GM21360 (cell line): ENCODE results near the gene MARCHF10.

ENCODE experiments used
- ATAC-seq: cut with Tn5 transposase; IDR thresholded peaks from one replicate; pipeline ENCODE4 v1.9.1; 2021; ENCODE audit warnings: mild to moderate bottlenecking, moderate library complexity; ENCODE audit not compliant: unreplicated experiment

MARCHF10 gene

DNA sequence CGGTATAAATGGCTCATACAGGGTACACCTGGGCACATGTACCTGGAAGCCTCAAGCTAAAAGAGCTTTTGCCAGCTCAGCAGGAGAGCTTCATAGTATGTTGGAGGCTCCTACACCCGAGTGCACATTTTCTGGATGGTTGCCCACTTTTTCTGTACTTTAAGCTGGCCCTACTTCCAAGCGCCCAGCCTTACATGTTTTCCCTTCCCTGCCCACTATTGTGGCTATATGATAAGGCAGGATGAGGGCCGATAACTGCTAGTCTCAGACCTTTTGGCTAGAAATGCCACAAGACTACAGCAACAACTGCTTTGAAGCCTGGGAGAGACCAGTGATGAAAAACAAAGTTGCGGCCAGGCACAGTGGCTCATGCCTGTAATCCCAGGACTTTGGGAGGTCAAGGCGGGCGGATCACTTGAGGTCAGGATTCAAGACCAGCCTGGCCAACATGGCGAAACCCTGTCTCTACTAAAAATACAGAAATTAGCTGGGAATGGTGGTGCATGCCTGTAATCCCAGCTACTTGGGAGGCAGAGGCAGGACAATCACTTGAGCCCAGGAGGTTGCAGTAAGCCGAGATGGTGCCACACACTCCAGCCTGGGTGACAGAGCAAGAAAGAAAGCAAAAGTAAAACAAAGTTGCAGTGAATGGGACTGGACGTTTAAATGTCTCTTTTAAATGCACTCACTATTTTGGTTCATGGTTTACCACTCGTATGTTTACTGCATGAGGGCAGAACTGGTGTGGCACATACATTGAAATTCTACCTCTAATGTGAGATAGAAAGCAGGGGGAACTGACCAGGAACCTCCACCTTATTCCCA, 14.2 kb upstream of the MARCHF10 start:
- ATAC-seq = no peak

DNA sequence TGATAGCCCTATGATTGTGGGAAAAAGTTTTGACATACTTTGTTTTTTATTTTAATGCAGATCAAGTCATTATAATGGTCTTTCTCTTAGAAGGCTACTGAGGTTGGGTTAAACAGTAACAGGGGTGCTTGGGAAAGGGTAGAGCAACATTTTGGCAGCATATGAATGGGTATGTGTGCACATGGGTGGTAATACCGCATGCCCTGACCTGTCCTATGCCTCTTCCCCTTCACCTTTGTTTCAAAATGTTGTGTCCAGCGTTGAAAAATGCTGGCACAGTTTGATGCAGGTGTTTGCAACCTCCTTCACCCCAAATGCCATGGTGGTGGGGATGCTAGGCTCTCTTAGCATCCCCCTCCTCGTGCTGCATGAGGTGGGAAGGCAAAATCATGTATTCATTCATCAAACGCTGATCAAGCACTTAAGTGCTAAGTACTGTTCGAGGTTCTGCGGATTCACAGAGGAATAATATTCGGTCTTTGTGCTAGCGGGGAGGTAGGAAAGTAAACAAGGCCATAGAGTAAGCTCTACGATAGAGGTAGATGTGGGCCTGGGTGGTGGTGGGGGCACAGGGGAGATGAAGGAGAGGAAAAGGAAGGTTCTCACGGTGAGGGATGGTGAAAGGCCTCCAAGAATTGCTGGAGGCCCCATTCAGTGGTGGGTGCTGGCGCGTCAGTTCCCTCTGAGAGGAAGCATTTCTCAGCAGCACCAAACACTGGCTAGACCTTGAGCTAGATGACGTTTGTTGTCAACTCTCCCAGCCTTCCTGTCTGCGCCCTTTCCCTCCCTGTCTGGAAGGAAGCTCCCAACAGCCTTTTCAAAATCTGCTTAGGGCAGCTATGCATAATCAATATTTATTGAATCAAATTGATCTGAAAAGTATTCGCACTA, 13.3 kb upstream of the MARCHF10 start:
- no peak for ATAC-seq

DNA sequence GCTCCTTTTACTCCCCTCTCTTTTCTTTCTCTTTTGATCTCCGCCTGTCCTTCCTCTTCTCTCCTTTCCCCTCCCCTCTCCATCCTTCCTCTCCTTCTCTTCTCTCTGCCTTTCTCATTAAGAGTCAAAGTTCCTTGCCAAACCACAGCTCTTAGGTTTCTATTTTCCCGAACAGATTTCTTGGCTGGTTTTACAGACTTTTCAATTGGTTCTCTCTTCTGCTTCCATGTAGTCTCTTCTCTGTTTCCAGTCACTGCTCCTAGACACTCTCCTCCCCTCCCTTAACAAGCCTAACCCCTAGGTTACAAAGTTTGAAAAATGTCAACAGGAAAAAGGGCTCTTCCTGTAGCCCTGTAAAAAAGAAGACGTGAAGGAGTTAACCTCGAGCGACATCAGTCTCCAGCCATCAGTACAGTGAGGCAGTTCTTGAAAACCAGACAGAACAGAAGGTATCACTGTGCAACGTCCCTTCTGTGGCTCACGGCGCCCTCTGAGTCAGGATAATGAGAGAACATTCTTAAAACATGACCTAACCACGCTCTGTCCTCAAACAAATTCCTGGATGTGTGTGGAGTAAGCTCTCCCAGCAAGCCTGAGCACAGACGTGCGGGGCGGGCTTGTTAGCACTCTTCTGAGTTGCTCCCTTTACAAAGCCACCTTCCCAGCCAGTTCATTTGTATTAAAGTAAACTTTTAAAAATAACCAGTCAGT, 11.6 kb upstream of the MARCHF10 start:
- no peak for ATAC-seq

DNA sequence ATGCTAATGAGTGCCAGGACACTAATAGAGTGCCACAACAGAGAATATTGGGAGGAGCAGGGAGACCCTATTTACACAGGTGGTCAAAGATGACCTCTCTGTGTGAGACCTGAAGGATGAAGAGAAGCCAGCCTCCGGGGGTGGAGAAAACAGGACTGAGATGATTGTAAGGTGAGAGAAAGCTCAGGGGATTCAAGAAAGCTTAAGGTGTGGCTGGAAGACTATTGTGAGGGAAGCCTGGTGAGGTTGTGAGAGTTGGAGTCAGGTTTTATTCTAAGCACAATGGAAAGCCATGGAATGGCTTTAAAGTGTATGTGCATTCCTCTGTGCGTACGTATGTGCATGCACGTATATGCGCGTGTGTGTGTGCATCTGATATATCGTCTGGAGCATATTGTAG, 10.4 kb upstream of the MARCHF10 start:
- ATAC-seq = no peak

DNA sequence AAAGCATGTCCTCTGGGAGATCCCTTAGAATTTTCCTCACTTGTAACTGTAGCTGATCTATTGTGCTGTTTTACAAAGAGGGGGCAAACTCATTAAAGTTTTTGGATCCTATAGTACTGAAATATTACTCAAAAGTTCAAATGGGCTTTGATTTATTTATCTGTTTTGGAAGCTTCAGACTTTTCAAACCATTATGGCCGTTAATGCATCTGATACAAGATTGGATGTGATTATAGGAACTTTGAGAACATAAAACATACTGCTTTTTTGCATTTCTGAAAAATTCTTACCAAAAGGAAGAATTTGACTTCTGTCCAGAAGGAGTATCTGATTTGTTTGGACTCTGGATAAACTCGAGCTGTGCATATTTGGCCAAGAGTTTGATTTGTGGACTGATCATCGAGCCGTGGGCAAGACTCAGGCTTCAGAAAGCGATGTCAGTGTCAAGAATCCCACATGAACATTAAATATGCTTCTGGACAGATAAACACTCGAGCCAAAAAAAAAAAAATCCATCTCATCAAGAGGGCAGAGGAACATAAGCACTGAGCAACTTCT, 8.2 kb upstream of the MARCHF10 start:
- ATAC-seq = no peak

DNA sequence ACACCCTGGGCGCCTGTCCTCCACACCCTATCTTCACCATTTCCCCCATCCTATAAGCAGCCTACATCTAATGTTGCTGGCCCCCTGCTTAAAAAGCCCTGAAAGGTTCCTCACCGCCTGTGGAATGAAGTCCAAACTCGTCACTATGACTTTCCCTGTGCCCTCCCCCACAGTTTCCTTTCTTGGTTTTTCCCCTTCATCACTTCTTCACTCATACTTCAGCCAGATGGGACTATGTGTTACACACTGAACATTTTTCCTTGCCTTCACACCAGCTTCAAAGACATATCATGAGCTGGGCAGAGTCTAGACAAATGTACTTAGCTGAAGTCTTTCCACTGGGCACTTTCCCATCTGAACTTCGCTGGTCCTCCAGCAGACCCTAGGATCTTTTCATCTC, 1.5 kb upstream of the MARCHF10 start:
- no peak for ATAC-seq

DNA sequence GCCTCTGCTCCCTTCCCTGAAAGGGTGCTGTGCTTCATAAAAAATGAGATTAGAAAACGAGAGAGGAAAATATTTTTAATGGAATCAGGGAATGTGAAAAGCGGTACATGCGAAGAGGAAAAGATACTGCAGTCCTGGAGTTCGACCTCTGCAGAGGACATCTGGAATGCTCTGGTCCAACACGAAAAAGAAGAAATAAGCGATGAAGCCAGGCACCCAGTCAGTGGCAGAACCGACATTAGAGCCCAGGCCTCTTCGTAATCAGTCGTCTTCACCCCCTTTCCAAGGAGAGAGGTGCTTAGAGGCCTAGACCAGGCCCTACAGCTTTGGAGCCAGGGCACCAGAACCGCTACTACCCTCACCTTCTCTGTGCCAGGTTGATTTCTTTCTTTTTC, 459 bp upstream of the MARCHF10 start:
- ATAC-seq = no peak

DNA sequence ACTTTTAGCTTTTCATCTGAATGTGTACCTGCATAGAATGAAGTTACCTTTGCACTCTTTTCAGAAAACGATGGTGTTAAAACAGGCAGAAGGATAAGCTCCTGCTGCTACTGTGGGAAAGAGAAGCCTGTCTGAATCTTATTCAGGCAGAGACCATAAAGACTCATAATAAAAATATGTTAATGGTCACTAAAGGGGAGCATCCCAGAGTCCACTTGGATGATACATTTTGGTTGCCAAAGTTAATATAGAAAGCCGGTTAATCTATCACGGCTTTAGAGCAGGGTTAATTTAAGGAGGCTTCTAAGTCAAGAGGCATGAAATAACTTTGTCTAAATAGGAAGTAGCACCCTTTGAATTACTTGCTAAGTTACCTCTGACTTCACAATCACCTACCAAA, 2.9 kb downstream of the MARCHF10 start:
- no peak for ATAC-seq

DNA sequence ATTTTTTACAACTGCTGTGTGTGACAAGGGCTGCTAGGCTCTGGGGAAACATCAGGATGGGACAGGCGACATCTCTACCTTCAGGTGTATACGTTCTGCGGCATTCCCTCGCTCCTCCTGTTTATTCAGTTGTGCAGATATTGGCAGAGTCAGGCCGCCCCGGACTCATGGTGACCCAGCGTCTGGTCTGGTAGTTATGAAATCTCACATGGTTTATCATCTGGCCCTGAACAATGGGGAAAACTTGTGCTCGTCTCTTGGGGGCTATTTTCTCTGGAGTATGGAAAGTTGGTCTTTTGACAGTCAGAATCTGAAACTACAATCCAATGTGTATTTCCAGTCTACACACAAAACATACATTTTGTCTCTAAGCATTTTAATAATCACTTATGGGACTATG, 3.3 kb downstream of the MARCHF10 start:
- no peak for ATAC-seq

DNA sequence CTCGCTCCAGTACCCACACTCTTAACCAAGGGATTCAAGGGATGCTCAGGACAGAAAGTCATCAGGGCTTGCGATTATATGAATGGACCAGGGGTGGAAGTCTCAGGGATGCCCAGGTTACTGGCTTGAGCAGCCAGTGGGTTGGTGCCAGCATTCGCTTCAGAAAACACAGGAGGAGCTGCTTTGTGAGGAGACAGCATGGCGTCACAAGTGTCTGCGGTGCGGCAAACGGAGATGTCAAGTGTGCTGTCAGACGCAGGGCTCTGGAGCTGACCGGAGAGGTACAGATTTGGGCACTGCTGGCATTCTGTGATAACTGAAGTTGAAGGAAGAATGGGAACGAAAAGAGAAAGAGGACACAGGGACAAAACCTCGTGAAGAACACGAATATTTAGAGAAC, 4.1 kb downstream of the MARCHF10 start:
- no peak for ATAC-seq

DNA sequence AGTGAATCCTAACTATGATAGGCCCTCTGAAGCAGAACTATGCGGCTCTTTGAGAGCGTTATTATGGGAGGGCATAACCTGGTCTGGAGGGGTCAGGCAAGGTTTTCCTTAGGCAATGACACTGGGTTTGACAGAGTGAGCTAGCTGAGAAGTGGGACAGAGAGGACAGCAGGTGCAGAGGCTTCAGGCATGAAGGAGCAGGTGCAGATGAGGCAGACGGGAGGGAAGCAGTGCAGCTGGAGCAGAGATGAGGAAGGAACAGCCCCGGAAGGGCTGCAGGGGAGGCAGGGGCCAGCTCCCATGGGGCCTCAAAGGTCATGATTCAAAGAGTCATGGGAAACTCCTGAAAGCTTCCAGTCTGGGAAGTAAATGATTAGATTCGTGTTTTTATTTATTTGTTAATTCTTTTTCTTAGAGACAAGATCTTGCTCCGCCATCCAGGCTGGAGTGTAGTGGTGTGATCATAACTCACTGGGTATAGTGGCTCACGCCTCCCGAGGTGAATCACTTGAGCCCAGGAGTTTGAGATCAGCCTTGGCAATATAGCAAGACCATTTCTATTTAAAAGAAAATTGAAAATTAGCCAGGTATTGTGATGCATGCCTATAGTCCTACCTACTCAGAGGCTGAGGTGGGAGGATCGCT, 5.4 kb downstream of the MARCHF10 start:
- ATAC-seq = no peak

DNA sequence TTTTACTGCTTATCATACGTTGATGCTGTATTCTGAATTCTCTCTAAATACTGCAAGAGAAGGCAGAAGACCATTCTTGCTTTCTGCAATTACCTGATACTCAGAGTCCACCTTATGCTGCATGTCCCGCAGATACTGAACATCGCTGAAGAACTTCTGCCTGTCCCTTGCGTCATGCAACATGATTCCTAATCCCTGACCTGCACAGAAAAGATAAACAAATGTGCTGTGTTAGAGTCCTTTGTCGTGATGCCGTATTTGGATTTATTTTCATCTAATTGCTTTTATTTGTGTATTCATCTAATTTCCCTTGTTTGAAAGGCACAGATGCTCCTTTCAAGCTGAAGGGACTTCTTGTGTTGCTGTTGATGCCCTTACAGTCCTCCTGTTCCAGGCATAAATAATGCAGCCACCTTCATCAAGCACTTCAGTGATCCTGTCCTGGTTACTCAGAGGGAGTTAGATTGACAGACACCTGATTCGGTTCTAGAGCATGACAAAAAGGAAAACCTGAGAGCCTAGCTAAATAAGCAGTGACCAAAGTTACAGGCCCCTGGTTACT, 6.5 kb downstream of the MARCHF10 start:
- no peak for ATAC-seq

DNA sequence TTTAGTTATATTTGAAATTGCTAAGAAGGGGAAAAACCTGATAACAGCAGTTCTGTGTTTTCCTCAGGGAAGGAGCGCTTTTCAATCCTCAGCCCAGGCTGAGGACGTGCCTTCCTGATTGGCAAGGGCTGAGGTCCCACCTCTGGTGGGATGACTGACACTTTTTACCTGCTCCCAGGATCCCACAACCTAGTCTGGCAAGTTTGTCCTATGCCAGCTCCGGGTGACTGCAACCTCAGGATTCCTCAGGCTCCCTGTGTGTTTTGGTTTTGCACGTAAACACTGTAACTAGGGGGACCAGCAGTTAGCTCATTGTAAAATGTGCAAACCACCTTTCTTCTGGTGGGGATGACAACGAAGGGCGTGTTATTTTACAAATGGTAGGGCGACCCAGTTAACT, 7.5 kb downstream of the MARCHF10 start:
- no peak for ATAC-seq

DNA sequence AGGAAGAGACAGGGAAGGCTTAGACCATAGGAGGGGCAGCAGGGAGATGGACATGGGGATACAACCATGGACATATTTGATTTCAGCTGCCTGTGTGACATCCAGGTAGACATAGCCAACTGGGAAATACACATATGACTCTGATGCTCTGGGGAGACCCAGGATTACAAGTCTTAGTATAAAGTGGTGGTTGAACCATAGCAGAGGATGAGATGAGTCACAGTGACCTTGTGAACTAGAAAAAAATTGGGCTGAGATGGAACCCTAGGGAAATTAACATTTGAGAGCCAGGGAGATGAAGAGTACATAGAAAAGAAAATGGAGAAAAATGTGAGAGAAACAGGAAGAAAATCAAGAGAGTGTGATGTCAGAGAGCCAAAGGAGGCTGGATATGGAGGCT, 10.2 kb downstream of the MARCHF10 start:
- ATAC-seq = no peak

DNA sequence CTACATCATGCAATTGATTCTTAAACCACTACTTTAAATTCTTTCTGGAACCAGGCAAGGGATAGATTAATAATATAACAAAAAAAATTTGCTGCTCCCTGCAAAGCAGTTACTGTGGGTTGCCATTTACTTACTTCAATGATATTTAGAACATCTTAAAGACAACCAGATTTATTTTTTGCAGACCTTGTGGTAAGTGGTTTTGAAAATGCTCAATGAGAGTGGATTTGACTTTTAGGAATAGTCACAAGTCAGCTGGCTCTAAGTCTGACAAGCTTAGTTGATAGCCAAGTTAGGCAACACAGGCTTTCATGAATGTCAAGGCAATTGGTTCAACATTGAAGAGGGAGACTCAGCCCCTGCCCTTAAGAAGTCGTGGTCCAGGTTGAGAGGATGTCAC, 11.8 kb downstream of the MARCHF10 start:
- ATAC-seq = no peak

DNA sequence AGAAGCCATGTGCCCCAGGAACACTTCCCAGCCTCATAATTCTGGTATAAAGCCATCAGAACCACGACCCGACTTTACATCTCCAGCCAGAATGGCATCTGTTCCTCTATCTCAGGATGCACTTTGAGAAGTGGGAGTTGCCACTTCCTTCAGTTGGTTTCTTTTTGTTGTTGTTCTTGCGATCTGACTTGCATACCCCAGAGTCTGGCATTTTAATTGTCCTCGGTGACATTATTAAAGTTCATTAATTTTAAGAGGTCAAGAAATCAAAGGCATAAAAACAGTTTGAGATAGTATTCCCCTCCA, 13.5 kb downstream of the MARCHF10 start:
- ATAC-seq = no peak

DNA sequence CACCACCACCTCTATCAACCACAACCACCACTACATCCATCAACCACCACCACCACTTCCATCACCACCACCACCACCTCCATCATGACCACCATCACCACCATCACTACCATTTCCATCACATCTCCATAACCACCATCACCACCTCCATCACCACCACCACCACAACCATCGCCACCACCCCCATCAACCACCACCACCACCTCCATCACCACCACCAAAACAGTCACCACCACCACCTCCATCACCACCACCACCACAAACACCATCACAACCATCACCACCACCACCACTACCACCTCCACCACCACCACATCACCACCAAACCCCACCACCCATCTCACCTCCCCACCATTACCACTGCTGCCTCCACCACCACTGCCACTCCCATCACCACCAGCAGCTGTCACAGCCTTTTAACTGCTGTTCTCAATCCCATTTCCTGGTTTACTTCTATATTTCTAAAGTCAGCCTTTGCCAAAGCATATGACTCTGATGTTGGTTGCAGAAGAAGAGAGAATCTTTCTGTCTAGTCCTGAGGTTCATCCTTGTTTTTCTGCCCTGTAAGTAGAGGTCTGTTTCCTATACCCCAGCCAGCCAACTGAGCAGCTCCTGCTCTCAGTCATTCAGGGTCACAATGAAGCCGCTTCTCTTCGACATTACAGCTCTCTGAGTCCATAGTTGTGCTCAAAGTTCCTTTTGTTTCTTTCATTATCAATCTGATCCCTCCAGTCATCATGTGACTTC, 14.0 kb downstream of the MARCHF10 start:
- no peak for ATAC-seq

DNA sequence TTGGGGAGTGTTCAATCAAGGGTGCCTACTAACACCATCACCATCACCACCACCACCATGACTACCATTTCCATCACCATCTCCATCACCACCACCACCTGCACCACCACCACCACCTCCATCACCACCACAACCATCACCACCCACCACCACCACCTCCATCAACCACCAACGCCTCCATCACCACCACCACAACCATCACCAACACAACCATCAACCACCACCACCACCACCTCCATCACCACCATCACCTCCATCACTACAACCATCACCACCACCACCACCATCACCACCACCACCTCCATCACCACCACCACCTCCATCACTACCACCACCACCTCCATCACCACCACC, 15.7 kb downstream of the MARCHF10 start:
- no peak for ATAC-seq

DNA sequence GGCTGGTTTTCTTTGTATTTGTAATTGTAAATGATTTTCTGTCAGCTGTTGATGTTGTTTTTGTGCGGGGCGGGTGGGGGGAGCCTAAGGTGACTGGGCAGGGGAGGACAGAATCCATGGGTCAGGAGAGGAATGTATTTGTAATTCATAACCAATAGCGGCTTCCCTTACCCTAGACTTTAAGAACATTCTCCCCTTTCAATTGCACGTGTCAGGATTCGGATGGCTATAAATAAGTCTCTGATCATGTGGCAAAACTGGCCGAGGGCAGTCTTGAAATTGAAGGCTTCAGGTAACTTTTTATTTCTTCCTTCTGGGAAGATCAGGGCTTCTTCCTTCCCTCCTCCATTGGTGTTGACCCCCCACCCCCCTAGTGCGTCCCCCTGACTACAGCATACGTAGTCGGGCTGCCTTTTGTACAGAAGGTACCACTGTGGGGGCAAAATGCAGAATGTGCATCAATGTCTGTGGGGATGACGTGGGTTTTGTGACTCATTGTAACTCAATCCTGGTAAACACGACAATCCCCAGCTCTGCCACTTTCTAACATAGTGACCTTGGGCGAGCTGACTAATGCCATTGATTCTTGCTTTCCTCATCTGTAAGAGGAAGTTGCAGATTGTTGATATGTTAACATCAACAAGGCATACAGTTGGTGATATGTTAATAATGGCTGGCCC, 16.2 kb downstream of the MARCHF10 start:
- ATAC-seq = no peak
